ENCODE results near the gene LRP5. TPM values are rescaled to one million over a fixed set of nuclear protein-coding genes. Genes with fewer than 3 reads are reported as not detected.
A peak's percentile ranks its signal among the peaks of the same experiment; 100 is the strongest.

Gene LRP5
- total RNA-seq, 1 donor from 2014 or later = 101 TPM

GRCh38 chr11:68327586-68328370, 15.4 kb downstream of the LRP5 start:
- H3K9me3 ChIP-seq = no peaks in the 10 kb centered on the region
- TF ChIP-seq, protein P1, sequence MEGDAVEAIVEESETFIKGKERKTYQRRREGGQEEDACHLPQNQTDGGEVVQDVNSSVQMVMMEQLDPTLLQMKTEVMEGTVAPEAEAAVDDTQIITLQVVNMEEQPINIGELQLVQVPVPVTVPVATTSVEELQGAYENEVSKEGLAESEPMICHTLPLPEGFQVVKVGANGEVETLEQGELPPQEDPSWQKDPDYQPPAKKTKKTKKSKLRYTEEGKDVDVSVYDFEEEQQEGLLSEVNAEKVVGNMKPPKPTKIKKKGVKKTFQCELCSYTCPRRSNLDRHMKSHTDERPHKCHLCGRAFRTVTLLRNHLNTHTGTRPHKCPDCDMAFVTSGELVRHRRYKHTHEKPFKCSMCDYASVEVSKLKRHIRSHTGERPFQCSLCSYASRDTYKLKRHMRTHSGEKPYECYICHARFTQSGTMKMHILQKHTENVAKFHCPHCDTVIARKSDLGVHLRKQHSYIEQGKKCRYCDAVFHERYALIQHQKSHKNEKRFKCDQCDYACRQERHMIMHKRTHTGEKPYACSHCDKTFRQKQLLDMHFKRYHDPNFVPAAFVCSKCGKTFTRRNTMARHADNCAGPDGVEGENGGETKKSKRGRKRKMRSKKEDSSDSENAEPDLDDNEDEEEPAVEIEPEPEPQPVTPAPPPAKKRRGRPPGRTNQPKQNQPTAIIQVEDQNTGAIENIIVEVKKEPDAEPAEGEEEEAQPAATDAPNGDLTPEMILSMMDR (IDR thresholded peaks at IDR 0.05) = no peak
- DNase-seq = no peak
- H3K27ac ChIP-seq = no peak overlapping the region
- ATAC-seq = no peak
- no peak overlapping the region for H3K4me3 ChIP-seq
- intact Hi-C loops (cut with DNase I) = no loop called here
- H3K27me3 ChIP-seq = no peaks in the 10 kb centered on the region
- H3K4me1 ChIP-seq = peaks cover 82% of the 10 kb centered on the region
- H3K36me3 ChIP-seq = no peaks in the 10 kb centered on the region

DNA sequence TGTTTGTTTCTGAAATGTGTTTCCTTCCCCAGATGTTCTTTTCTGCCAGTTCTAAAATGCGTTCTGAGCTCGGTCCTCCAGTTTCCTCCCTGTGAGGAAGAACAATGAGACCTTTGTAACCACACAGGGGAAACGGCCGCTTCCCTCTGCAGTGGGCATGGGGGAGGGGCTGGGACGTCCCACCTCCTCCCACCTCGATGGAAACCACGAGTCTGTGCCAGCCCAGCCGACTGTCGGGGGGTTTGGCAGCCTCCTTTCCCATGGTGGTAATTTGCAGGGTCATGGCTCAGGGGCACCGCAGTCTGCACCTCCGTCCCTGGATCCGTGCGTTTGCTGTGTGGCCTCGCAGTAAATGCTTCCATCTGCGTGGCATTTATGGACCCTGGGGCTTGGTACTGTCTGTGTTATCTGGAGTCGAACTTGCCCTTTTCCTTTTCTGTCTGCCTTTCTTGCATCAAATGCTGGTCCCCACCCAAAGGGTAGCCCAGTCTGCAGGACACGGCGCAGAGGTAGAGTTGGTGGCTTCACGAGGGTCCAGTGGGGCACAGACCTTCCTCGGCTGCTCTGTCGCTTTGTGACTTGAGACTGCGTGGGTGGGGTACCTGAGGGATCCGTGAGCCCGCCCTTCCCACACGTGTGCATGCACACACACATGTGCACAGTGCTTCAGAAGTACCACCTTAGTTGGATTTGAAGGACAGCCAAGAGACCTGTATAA, 16.1 kb downstream of the LRP5 start:
- H3K27me3 ChIP-seq = no peaks in the 10 kb centered on the region
- H3K9me3 ChIP-seq = no peaks in the 10 kb centered on the region
- intact Hi-C loops (cut with DNase I) = no loop called here
- TF ChIP-seq, protein P1 (IDR thresholded peaks at IDR 0.05) = no peak
- H3K4me3 ChIP-seq = no peak overlapping the region
- no peak for DNase-seq
- peak; percentile 17 for ATAC-seq
- H3K36me3 ChIP-seq = no peaks in the 10 kb centered on the region
- H3K27ac ChIP-seq = no peak overlapping the region
- peaks cover 82% of the 10 kb centered on the region for H3K4me1 ChIP-seq

GRCh38 chr11:68329536-68329935, 17.1 kb downstream of the LRP5 start:
- H3K36me3 ChIP-seq = no peaks in the 10 kb centered on the region
- H3K4me1 ChIP-seq = peaks cover 83% of the 10 kb centered on the region
- no peaks in the 10 kb centered on the region for H3K27me3 ChIP-seq
- H3K9me3 ChIP-seq = no peaks in the 10 kb centered on the region
- H3K27ac ChIP-seq = no peak overlapping the region
- no peak for DNase-seq
- no peak overlapping the region for H3K4me3 ChIP-seq
- TF ChIP-seq, protein P1 (IDR thresholded peaks at IDR 0.05) = no peak
- intact Hi-C loops (cut with DNase I) = no loop called here
- no peak for ATAC-seq

- peak overlapping the region; percentile 63 for H3K27ac ChIP-seq
- no peaks in the 10 kb centered on the region for H3K36me3 ChIP-seq
- no peaks in the 10 kb centered on the region for H3K9me3 ChIP-seq
- TF ChIP-seq, protein P1 (IDR thresholded peaks at IDR 0.05) = no peak
- ATAC-seq (no peak), DNase-seq (no peak)
- H3K4me1 ChIP-seq = peaks cover 77% of the 10 kb centered on the region
- intact Hi-C loops (cut with DNase I) = no loop called here
- no peaks in the 10 kb centered on the region for H3K27me3 ChIP-seq
- no peak overlapping the region for H3K4me3 ChIP-seq
Observed at GRCh38 chr11:68329978-68330699, 17.7 kb downstream of the LRP5 start.

GRCh38 chr11:68330700-68331337, 18.4 kb downstream of the LRP5 start:
- peaks cover 77% of the 10 kb centered on the region for H3K4me1 ChIP-seq
- no peaks in the 10 kb centered on the region for H3K9me3 ChIP-seq
- no peak for DNase-seq
- peak overlapping the region; percentile 63 for H3K27ac ChIP-seq
- intact Hi-C loops (cut with DNase I) = no loop called here
- TF ChIP-seq, protein P1 (IDR thresholded peaks at IDR 0.05) = no peak
- no peaks in the 10 kb centered on the region for H3K36me3 ChIP-seq
- ATAC-seq = no peak
- no peak overlapping the region for H3K4me3 ChIP-seq
- no peaks in the 10 kb centered on the region for H3K27me3 ChIP-seq
